Stomach (tissue), 9 donors: ENCODE measurements around the gene HECA. TPM values are rescaled to one million over a fixed set of nuclear protein-coding genes. Genes with fewer than 3 reads are reported as not detected.

ENCODE experiments used
- DNase-seq, 2 donors: peaks; one replicate each; pipeline versions ENCODE4 v3.0.0 to v3.0.0-alpha.2; 2013 to 2019
- H3K27ac ChIP-seq, 5 donors: fragments of 200-600 bp in 4 of 5; sonication (generic) in 4 of 5; one replicate each; pipeline ENCODE4 v1.5.1; 2013 to 2019; ENCODE audit warnings: mild to moderate bottlenecking in 1 of 5, moderate library complexity in 1 of 5
- H3K27me3 ChIP-seq, 3 donors: fragments of 200-600 bp; sonication (generic); one replicate each; pipeline ENCODE4 v1.5.1; 2017 to 2019; ENCODE audit warnings: mixed run types in 1 of 3
- H3K36me3 ChIP-seq, 4 donors: fragments of 200-600 bp; sonication (generic); 1 replicate in 3 of 4; 2 replicates in 1 of 4; pipeline ENCODE4 v1.5.1; 2016 to 2019
- H3K4me1 ChIP-seq, 4 donors: fragments of 200-600 bp; sonication (generic); one replicate each; pipeline ENCODE4 v1.5.1; 2016 to 2019
- H3K4me3 ChIP-seq, 4 donors: fragments of 200-600 bp; sonication (generic) in 3 of 4; one replicate each; pipeline ENCODE4 v1.5.1; 2016 to 2019; ENCODE audit warnings: mild to moderate bottlenecking in 1 of 4
- H3K9me3 ChIP-seq, 4 donors: fragments of 200-600 bp; sonication (generic); one replicate each; pipeline ENCODE4 v1.5.1; 2016 to 2019
- CTCF ChIP-seq, 7 experiments: fragments of 450-650 bp in 4 of 7; fragments of 200-600 bp in 3 of 7; sonication (generic) in 3 of 7; IDR thresholded peaks; one replicate each; pipeline ENCODE4 v1.5.1; 2016 to 2019; ENCODE audit warnings: antibody characterized with exemption in 7 of 7, control low read depth in 2 of 7, mild to moderate bottlenecking in 1 of 7
- EP300 ChIP-seq: sonication (generic); formaldehyde crosslinking; IDR thresholded peaks from one replicate; pipeline ENCODE4 v1.6.1; 2017; ENCODE audit warnings: antibody characterized with exemption
- POLR2A ChIP-seq, 4 donors: fragments of 450-650 bp; IDR thresholded peaks; one replicate each; pipeline ENCODE4 v1.6.1; 2016; ENCODE audit warnings: antibody characterized with exemption in 4 of 4, control low read depth in 2 of 4, mild to moderate bottlenecking in 1 of 4, moderate library complexity in 1 of 4
- POLR2AphosphoS5 ChIP-seq, 3 donors: sonication (generic); formaldehyde crosslinking; IDR thresholded peaks; one replicate each; pipeline ENCODE4 v1.6.1; 2016; ENCODE audit warnings: antibody characterized with exemption in 3 of 3
- WGBS, 5 donors: extraction: QIAGEN DNeasy Blood & Tissue Kit in 3 of 5; methylation state at CpG; one replicate each; pipeline versions ENCODE4 v1.1.5 to v1.1.7; 2013 to 2018; 5-methylcytosine and 5-hydroxymethylcytosine counted together
- intact Hi-C: fragments of 100-400 bp; cut with DNase I; formaldehyde crosslinking; loops from one replicate; pipeline ENCODE4 v1.15.1; 2023; ENCODE audit warnings: low total_unique reads
- polyA plus RNA-seq, 3 donors: library from polyadenylated mRNA; stranded (reverse); fragments of 200-250 nt; gene quantifications; one replicate each; pipeline ENCODE4 v1.2.3, GENCODE V29; 2013
- total RNA-seq, 5 donors: library from RNA; depleted of rRNA; stranded (reverse); fragments of >200 nt; gene quantifications; one replicate each; pipeline versions ENCODE4 v1.1.0 to v1.2.3, GENCODE V29; 2014 to 2016
- donor health status: healthy with polysubstance abuse.
- donor health status: Bipolar disorder and iron deficiency.
- donor health status: healthy.

The HECA gene
- total and polyA plus RNA-seq, 8 donors = 7.6 to 52.1 (median 31.0) TPM

DNA sequence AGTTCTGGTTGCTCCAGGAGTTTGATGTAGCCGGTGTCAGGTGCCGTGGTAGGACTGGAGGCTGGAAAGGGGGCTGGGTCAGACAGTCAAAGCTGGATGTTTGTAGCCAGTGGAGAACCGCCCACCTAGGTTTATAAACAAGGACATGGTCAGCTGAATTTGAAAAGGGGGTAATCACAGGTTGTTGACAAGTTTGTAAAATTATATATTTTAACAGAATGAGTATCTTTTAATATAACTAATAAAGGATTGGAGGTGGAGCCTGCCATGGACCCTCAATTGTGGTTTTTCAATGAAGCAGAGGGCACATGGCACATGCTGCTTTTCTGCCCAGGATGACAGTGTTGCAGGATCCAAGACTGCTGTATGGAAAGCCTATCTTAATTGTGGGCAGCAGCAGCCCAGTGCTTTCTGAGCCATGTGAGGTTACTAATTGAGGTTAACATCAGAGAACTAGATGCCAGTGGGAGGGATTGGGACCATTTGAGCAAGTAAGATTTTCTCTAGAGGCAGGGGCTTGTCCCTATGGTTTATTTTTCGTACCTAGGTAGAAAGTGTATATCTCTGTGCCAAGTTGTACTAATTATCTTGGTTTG, 9.7 kb downstream of the HECA start:
- intact Hi-C loops = no loop called here
- no peak overlapping the region for H3K27ac ChIP-seq
- TF ChIP-seq POLR2AphosphoS5 (IDR thresholded peaks at IDR 0.05) = no peak
- TF ChIP-seq CTCF (IDR thresholded peaks at IDR 0.05) = no peak
- WGBS, 5 donors = 81 to 91% (median 85%) methylated on average over 4 of the region's 4 CpGs
- H3K9me3 ChIP-seq = no peaks in the 10 kb centered on the region
- no peaks in the 10 kb centered on the region for H3K36me3 ChIP-seq
- no peak for DNase-seq
- no peaks in the 10 kb centered on the region for H3K27me3 ChIP-seq
- no peak overlapping the region for H3K4me3 ChIP-seq
- peaks cover 31 to 81% (median 56%) of the 10 kb centered on the region in 4 donors for H3K4me1 ChIP-seq

DNA sequence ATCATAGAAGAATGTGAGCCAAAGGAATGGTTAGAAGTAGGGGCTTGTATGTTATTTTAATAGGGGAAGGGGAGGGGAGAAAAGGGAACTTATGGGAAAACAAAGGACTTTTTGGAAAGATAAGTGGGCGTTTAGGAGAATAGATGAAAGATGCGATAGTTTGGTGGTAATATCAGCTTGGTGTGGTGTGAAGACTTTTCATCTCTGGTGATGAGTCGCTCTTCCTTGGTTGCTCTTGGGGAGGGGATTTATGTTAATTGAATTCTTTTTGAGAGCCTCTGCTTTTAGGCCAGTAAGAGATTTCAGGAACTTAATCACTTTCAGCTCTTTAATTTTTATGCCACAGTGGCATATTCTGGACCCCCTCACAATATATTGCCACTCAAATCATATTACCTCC, 10.8 kb downstream of the HECA start:
- Histone ChIP-seq H3K27ac (no peak overlapping the region), H3K27me3 (no peaks in the 10 kb centered on the region), H3K4me1 (peaks cover 36 to 78% (median 58%) of the 10 kb centered on the region in 4 donors), H3K36me3 (no peaks in the 10 kb centered on the region), H3K9me3 (no peaks in the 10 kb centered on the region), H3K4me3 (no peak overlapping the region)
- 78 to 90% (median 85%) methylated on average over 3 of the region's 3 CpGs for WGBS, 5 donors
- TF ChIP-seq POLR2AphosphoS5 (IDR thresholded peaks at IDR 0.05) (no peak), CTCF (IDR thresholded peaks at IDR 0.05) (no peak), POLR2A (IDR thresholded peaks at IDR 0.05) (no peak), EP300 (no peak)
- DNase-seq = no peak
- intact Hi-C loops = no loop called here

GRCh38 chr6:139146317-139146726, 11.4 kb downstream of the HECA start:
- H3K4me3 ChIP-seq = no peak overlapping the region
- 82 to 88% (median 87%) methylated on average over 5 of the region's 5 CpGs for WGBS, 5 donors
- no peak for TF ChIP-seq EP300
- no peak for TF ChIP-seq POLR2A (IDR thresholded peaks at IDR 0.05)
- no peak for TF ChIP-seq CTCF (IDR thresholded peaks at IDR 0.05)
- TF ChIP-seq POLR2AphosphoS5 (IDR thresholded peaks at IDR 0.05) = no peak
- H3K9me3 ChIP-seq = no peaks in the 10 kb centered on the region
- no peaks in the 10 kb centered on the region for H3K36me3 ChIP-seq
- peaks cover 36 to 83% (median 62%) of the 10 kb centered on the region in 4 donors for H3K4me1 ChIP-seq
- DNase-seq = no peak
- intact Hi-C loops = no loop called here
- H3K27me3 ChIP-seq = no peaks in the 10 kb centered on the region
- H3K27ac ChIP-seq = peak overlapping the region in 1 of 5 donors; percentile 71

DNA sequence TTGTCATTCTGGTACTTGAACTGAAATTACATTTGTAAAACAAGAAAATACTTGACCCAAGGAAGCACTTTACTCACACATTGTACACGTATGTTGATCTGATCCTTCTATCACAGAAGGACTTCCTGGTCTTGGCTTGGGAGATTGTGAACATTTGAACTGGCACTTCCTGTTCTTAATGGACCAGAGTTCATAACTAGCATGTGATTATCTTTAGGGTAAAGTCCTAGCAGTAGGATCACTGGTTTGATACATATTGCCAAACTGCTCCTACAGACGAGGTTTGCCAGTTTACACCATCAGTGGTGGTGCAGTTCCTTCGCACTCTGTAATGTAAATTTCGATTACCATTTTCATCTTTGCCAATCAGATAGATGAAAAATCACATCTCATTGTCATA, 12.7 kb downstream of the HECA start:
- Histone ChIP-seq H3K4me1 (peaks cover 45 to 93% (median 68%) of the 10 kb centered on the region in 4 donors), H3K27me3 (no peaks in the 10 kb centered on the region), H3K9me3 (no peaks in the 10 kb centered on the region), H3K27ac (peak overlapping the region in 4 of 5 donors; percentile 38 to 71 (median 68)), H3K36me3 (no peaks in the 10 kb centered on the region), H3K4me3 (no peak overlapping the region)
- TF ChIP-seq CTCF (IDR thresholded peaks at IDR 0.05) = no peak
- TF ChIP-seq EP300 = no peak
- no peak for TF ChIP-seq POLR2A (IDR thresholded peaks at IDR 0.05)
- TF ChIP-seq POLR2AphosphoS5 (IDR thresholded peaks at IDR 0.05) = peak in 2 of 3 donors; percentile 45 to 81
- DNase-seq = peak in 1 of 2 donors; percentile 74
- intact Hi-C loops = no loop called here
- 57 to 71% (median 60%) methylated on average over 4 of the region's 4 CpGs for WGBS, 5 donors
